BLaER1 (cell line): ENCODE results near the gene MACF1.

ENCODE experiments used
- H3K27ac ChIP-seq: shearing (Covaris generic); formaldehyde crosslinking; 2 replicates; pipeline ENCODE4 v1.8.1; 2022
- H3K27me3 ChIP-seq: shearing (Covaris generic); formaldehyde crosslinking; 2 replicates; pipeline ENCODE4 v1.8.1; 2022
- H3K36me3 ChIP-seq: shearing (Covaris generic); formaldehyde crosslinking; 2 replicates; pipeline ENCODE4 v1.8.1; 2022
- H3K4me1 ChIP-seq: shearing (Covaris generic); formaldehyde crosslinking; 2 replicates; pipeline ENCODE4 v1.8.1; 2022
- H3K4me2 ChIP-seq: shearing (Covaris generic); formaldehyde crosslinking; 2 replicates; pipeline ENCODE4 v1.8.1; 2022
- H3K4me3 ChIP-seq: shearing (Covaris generic); formaldehyde crosslinking; 2 replicates; pipeline ENCODE4 v1.8.1; 2022
- H3K9ac ChIP-seq: shearing (Covaris generic); formaldehyde crosslinking; 2 replicates; pipeline ENCODE4 v1.8.1; 2022
- H3K9me3 ChIP-seq: shearing (Covaris generic); formaldehyde crosslinking; 2 replicates; pipeline ENCODE4 v1.8.1; 2022
- H4K20me1 ChIP-seq: shearing (Covaris generic); formaldehyde crosslinking; 2 replicates; pipeline ENCODE4 v1.8.1; 2022
- Cebpa-rat ChIP-seq: shearing (Covaris generic); IDR thresholded peaks from 2 replicates; pipeline ENCODE4 v1.8.1; 2022

The MACF1 gene

GRCh38 chr1:39359028-39359570 is 154.6 kb downstream of the MACF1 start:
- Histone ChIP-seq H3K4me2 (no peak overlapping the region), H3K4me1 (no peaks in the 10 kb centered on the region), H3K9me3 (no peaks in the 10 kb centered on the region), H3K9ac (no peak overlapping the region), H4K20me1 (peaks cover 24% of the 10 kb centered on the region), H3K27me3 (no peaks in the 10 kb centered on the region), H3K36me3 (peaks cover 94% of the 10 kb centered on the region), H3K4me3 (no peak overlapping the region), H3K27ac (no peak overlapping the region)
- no peak for TF ChIP-seq Cebpa-rat

DNA sequence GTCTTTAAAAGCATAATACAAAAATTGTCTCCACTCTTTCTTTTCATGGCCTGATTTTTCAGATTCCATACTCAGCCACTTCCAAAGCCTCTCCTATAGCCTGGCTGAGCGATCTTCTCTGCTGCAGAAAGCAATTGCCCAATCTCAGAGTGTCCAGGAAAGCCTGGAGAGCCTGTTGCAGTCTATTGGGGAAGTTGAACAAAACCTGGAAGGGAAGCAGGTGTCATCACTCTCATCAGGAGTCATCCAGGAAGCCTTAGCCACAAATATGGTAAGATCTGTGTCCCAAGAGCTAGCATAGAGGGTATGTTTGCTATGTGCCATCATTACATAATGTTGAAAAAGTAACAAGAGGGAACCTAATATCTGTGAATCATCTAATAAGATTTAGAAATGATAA is 156.2 kb downstream of the MACF1 start:
- Histone ChIP-seq H4K20me1 (peaks cover 24% of the 10 kb centered on the region), H3K4me1 (no peaks in the 10 kb centered on the region), H3K27ac (no peak overlapping the region), H3K4me2 (no peak overlapping the region), H3K4me3 (no peak overlapping the region), H3K9me3 (no peaks in the 10 kb centered on the region), H3K9ac (no peak overlapping the region), H3K36me3 (peaks cover 91% of the 10 kb centered on the region), H3K27me3 (no peaks in the 10 kb centered on the region)
- TF ChIP-seq Cebpa-rat, result no peak

GRCh38 chr1:39361446-39361845 is 157.0 kb downstream of the MACF1 start:
- TF ChIP-seq Cebpa-rat, result no peak
- Histone ChIP-seq H3K9ac (no peak overlapping the region), H3K4me2 (no peak overlapping the region), H3K9me3 (no peaks in the 10 kb centered on the region), H3K4me1 (no peaks in the 10 kb centered on the region), H4K20me1 (peaks cover 24% of the 10 kb centered on the region), H3K4me3 (no peak overlapping the region), H3K27me3 (no peaks in the 10 kb centered on the region), H3K27ac (no peak overlapping the region), H3K36me3 (peaks cover 91% of the 10 kb centered on the region)

- Histone ChIP-seq H3K27me3 (no peaks in the 10 kb centered on the region), H3K4me3 (no peak overlapping the region), H3K27ac (no peak overlapping the region), H4K20me1 (peaks cover 17% of the 10 kb centered on the region), H3K4me1 (no peaks in the 10 kb centered on the region), H3K4me2 (no peak overlapping the region), H3K9ac (no peak overlapping the region), H3K36me3 (peaks cover 91% of the 10 kb centered on the region), H3K9me3 (no peaks in the 10 kb centered on the region)
- TF ChIP-seq Cebpa-rat, result no peak; the same call in 1 of the 2 replicates
These were observed 158.8 kb downstream of the MACF1 start for GRCh38 chr1:39363267-39363666.

DNA sequence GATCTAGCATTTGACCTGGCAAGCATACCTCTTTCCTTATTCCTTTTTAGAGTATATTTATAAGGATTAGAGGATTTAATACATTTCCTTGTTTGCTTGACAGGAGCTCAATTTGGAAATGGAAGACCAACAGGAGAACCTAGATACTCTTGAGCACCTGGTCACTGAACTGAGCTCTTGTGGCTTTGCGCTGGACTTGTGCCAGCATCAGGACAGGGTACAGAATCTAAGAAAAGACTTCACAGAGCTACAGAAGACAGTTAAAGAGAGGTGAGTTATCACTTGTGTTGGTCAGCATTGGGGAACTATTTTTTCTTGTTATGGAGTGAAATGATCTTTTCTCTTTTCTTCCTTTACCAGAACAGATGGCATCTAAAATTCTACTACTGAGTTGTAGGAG is 163.6 kb downstream of the MACF1 start:
- Histone ChIP-seq H3K9ac (no peak overlapping the region), H3K27ac (no peak overlapping the region), H4K20me1 (no peaks in the 10 kb centered on the region), H3K4me2 (no peak overlapping the region), H3K4me3 (no peak overlapping the region), H3K9me3 (no peaks in the 10 kb centered on the region), H3K4me1 (no peaks in the 10 kb centered on the region), H3K27me3 (no peaks in the 10 kb centered on the region), H3K36me3 (peaks cover 95% of the 10 kb centered on the region)
- TF ChIP-seq Cebpa-rat, result no peak

GRCh38 chr1:39369565-39369964 is 165.1 kb downstream of the MACF1 start:
- Histone ChIP-seq H4K20me1 (no peaks in the 10 kb centered on the region), H3K27me3 (no peaks in the 10 kb centered on the region), H3K36me3 (peaks cover 99% of the 10 kb centered on the region), H3K4me3 (no peak overlapping the region), H3K4me1 (no peaks in the 10 kb centered on the region), H3K27ac (no peak overlapping the region), H3K9me3 (no peaks in the 10 kb centered on the region), H3K9ac (no peak overlapping the region), H3K4me2 (no peak overlapping the region)
- TF ChIP-seq Cebpa-rat, result no peak

DNA sequence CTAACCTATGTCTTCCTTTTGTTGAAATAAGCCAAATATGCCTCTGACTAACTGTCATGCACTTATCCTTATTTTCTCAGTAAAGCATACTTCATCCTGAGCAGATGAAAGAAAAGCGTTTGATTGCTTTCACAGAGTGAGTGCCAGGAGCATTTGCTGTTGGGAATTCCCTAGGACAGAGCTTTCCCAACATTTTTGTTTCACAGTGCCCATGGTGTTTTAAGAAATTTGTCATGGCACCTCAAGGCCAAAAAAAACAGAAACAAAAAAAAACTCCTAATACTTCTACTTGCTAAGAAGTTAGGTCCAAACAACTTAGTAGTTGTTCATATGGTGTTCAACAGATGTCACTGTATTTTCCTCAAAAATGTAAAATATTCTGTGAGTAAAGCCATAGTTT is 166.1 kb downstream of the MACF1 start:
- Histone ChIP-seq H3K4me1 (no peaks in the 10 kb centered on the region), H3K4me2 (no peak overlapping the region), H3K9ac (no peak overlapping the region), H3K4me3 (no peak overlapping the region), H4K20me1 (no peaks in the 10 kb centered on the region), H3K36me3 (peaks cover 97% of the 10 kb centered on the region), H3K27me3 (no peaks in the 10 kb centered on the region), H3K27ac (no peak overlapping the region), H3K9me3 (no peaks in the 10 kb centered on the region)
- TF ChIP-seq Cebpa-rat, result no peak

- Histone ChIP-seq H3K9ac (no peak overlapping the region), H3K27ac (no peak overlapping the region), H3K27me3 (no peaks in the 10 kb centered on the region), H3K4me2 (no peak overlapping the region), H3K36me3 (peaks cover 98% of the 10 kb centered on the region), H3K4me3 (no peak overlapping the region), H3K9me3 (no peaks in the 10 kb centered on the region), H4K20me1 (no peaks in the 10 kb centered on the region), H3K4me1 (no peaks in the 10 kb centered on the region)
- no peak for TF ChIP-seq Cebpa-rat
These were observed 167.6 kb downstream of the MACF1 start for GRCh38 chr1:39372105-39372504.

DNA sequence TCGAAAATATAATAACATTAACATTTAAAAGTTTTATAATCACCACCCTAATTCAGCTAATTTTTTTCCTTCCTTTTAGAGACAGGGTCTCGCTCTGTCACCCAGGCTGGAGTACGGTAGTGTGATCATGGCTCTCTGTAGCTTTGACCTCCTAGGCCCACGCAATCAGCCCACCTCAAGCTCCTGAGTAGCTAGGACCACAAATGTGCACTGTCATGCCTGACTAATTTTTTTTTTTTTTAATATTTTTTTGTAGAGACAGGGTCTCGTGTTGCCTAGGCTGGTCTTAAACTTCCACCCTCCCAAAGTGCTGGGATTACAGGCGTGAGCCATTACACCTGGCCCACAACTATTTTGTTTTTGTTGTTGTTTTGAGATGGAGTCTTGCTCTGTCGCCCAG is 172.2 kb downstream of the MACF1 start:
- H4K20me1 ChIP-seq, result no peaks in the 10 kb centered on the region
- no peak overlapping the region for H3K4me2 ChIP-seq
- H3K36me3 ChIP-seq, result peaks cover 98% of the 10 kb centered on the region
- H3K4me3 ChIP-seq, result no peak overlapping the region
- no peak for TF ChIP-seq Cebpa-rat
- no peaks in the 10 kb centered on the region for H3K27me3 ChIP-seq
- no peaks in the 10 kb centered on the region for H3K9me3 ChIP-seq
- no peak overlapping the region for H3K27ac ChIP-seq
- no peaks in the 10 kb centered on the region for H3K4me1 ChIP-seq
- no peak overlapping the region for H3K9ac ChIP-seq

GRCh38 chr1:39378377-39378776 is 173.9 kb downstream of the MACF1 start:
- H3K27me3 ChIP-seq, result no peaks in the 10 kb centered on the region
- TF ChIP-seq Cebpa-rat, result no peak
- peaks cover 98% of the 10 kb centered on the region for H3K36me3 ChIP-seq

DNA sequence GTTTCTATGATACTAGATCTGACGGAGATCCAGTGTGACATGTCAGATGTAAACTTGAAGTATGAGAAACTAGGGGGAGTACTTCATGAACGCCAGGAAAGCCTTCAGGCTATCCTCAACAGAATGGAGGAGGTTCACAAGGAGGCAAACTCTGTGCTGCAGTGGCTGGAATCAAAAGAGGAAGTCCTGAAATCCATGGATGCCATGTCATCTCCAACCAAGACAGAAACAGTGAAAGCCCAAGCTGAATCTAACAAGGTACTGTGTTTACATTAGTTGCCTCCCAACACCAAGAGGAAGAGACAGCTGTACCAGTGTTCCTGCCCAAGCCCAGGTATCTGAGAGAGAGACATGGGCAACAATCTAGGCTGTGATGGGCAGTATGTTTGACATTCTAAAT is 174.7 kb downstream of the MACF1 start:
- no peaks in the 10 kb centered on the region for H3K9me3 ChIP-seq
- H3K27me3 ChIP-seq, result no peaks in the 10 kb centered on the region
- H3K36me3 ChIP-seq, result peaks cover 98% of the 10 kb centered on the region
- no peak overlapping the region for H3K4me3 ChIP-seq
- no peaks in the 10 kb centered on the region for H3K4me1 ChIP-seq
- no peak overlapping the region for H3K9ac ChIP-seq
- no peak overlapping the region for H3K4me2 ChIP-seq
- TF ChIP-seq Cebpa-rat, result no peak
- H3K27ac ChIP-seq, result no peak overlapping the region
- no peaks in the 10 kb centered on the region for H4K20me1 ChIP-seq

More at GRCh38 chr1:39378377-39378776, 173.9 kb downstream of the MACF1 start:
- H3K9me3 ChIP-seq, result no peaks in the 10 kb centered on the region
- no peak overlapping the region for H3K4me3 ChIP-seq
- no peak overlapping the region for H3K27ac ChIP-seq
- H3K4me1 ChIP-seq, result no peaks in the 10 kb centered on the region
- no peaks in the 10 kb centered on the region for H4K20me1 ChIP-seq
- no peak overlapping the region for H3K9ac ChIP-seq
- H3K4me2 ChIP-seq, result no peak overlapping the region
